Cerebellar cortex (tissue), 1 donor: ENCODE measurements around the gene APH1A.
"Not testable (repeated sequence)": the region's sequence is repeated elsewhere in the genome, so short reads cannot be mapped to it uniquely, and the experiment has no call there.

ENCODE experiments used
- DNase-seq: peaks from one replicate; pipeline ENCODE4 v3.0.0-alpha.2; 2015; ENCODE audit warnings: low spot score

APH1A gene

GRCh38 chr1:150268705-150269403 lies at the start of gene APH1A:
APH1A (minus strand) TSS chr1:150269016; CDS start chr1:150268810, 206 bp downstream.
- DNase-seq, result peak; percentile 99

- not testable (repeated sequence) for DNase-seq
Measured at GRCh38 chr1:150314691-150315090, 45.9 kb upstream of the APH1A start.

DNA sequence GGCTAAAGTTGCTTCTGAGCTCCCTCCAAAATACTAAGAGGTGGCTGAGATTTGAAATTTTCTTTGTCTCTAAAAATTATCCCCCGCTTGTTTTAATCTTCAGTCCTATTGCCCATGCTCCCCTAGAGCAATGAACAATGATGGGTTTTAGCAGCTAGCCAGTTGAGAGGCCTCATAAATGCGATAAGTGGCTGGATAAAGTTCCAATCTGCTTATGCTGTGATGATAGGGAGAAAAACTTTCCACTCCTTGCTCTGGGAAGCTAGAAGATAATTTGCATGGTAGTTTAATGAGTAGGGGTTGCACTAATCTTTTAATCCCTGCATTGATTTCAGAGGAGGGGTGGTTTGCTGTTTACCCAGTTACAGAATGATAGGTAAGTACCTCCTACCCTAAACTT lies 42.9 kb upstream of the APH1A start:
- DNase-seq, result no peak

DNA sequence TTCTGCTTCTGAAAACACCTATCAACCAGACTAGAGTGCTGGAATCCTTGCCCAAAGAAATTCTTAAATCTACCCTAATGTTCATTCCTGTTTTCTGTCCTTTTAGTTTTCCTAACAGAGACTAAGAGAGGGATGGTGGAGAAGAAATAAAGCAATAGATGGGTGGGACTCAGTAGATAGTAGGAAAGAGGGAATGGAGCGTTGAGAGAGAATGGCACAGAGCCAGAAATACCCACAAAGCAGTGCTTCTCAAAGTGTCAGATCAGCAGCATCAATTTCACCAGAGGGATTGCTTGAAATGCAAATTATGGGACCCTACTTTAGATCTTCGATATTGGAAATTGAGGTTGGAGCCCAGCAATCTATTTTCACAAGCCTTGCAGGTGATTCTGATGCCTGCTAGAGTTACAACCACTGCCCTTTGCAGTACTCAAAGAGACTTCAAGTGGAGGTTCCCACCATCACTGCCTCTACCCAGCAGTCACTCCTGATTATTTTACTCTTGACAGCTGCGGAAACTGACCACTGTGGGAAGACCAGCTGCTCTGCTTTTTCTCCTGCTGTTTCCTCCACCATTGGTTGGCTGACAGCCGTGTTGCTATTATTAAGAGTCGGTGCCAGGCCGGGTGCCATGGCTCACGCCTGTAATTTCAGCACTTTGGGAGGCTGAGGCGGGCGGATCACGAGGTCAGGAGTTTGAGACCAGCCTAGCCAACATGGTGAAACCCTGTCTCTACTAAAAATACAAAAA lies 41.1 kb upstream of the APH1A start:
- no peak for DNase-seq

- DNase-seq, result not testable (repeated sequence)
Measured at GRCh38 chr1:150308585-150308984, 39.8 kb upstream of the APH1A start.

DNA sequence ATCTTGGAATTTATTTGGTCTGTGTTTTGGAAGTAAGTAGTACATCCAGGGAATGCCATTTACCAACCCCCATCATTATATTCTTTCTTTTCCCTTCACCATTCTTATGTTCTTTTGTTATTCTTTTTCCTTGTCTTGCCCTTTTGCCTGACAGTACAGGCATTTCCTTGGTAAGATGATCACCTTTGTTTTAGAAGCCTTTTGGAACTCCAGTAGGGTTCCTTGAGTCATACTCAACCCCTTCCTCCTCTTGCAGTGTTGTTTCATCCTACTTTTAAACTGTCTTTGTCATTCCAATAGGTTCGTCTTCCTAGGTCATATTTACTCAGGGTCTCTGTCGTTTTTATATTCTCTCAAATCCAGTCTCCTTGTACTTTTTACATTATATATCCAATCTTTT lies 34.1 kb upstream of the APH1A start:
- DNase-seq, result no peak

DNA sequence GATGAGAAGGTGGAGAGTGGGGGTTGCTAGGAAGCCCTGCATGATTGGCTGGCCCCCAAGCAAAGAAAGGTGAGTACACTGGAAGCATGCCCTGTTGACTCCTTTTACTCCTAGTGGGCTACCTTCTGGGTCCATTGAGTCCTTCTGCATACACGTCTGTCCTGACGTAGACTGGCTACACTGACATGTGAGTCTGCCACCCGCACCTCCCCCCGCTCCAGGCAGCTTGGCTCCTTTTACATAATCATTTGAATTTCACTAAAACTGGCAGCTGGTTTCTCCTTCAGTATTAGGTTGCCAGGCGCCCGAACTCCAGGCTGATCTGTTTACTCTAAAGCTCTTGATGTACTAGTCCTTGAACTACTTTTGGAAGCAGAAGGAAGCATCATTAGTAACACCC lies 33.5 kb upstream of the APH1A start:
- DNase-seq, result peak; percentile 29

GRCh38 chr1:150299716-150300115 lies 30.9 kb upstream of the APH1A start:
- no peak for DNase-seq

DNA sequence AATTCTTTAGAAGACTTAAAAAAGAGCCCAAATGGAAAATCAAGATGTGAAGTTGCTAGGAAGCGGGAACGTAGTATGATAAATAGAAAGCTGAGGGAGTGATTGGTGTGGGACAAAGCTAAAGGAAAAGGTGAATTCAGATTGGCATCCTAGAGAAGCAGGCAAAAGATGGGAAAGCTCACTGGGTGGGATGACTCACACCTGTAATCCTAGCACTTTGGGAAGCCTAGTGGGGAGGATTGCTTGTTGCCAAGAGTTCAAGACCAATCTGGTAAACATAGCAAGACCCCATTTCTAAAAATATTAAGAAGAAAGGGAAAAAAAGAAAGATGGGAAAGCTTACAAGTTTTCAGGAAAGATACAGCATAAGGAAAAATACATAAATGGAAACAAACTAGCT lies 26.7 kb upstream of the APH1A start:
- no peak for DNase-seq

- DNase-seq, result peak; percentile 97
Measured at GRCh38 chr1:150293433-150294253, 24.8 kb upstream of the APH1A start, which contains the start of gene MRPS21. MRPS21 (plus strand) TSS chr1:150293861; CDS start chr1:150294367, 506 bp downstream.

GRCh38 chr1:150288822-150289221 lies 20.0 kb upstream of the APH1A start:
- DNase-seq, result no peak

- DNase-seq, result no peak
Measured at GRCh38 chr1:150288382-150288781, 19.6 kb upstream of the APH1A start.

GRCh38 chr1:150283260-150283659 lies 14.4 kb upstream of the APH1A start:
- DNase-seq, result no peak

DNA sequence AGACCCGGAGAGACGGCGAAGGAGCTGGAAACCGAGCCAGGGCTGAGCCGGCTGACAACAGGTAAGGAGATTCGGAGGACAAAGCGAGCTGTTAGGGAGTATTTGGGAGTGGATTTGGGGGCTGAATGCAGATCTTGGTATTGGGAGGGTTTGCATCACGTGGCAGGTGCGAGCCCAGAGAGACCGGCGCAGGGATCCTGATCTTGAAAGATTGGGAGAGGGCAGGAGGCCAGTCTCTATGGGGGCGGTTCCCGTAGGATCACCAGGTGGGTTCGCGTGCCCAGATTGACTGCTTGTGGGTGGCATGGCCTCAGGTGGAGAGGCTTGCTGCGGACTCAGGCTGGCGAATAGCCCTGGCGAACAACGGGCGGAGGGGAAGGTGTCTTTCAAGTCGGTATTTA lies 13.7 kb upstream of the APH1A start:
- DNase-seq, result no peak

DNA sequence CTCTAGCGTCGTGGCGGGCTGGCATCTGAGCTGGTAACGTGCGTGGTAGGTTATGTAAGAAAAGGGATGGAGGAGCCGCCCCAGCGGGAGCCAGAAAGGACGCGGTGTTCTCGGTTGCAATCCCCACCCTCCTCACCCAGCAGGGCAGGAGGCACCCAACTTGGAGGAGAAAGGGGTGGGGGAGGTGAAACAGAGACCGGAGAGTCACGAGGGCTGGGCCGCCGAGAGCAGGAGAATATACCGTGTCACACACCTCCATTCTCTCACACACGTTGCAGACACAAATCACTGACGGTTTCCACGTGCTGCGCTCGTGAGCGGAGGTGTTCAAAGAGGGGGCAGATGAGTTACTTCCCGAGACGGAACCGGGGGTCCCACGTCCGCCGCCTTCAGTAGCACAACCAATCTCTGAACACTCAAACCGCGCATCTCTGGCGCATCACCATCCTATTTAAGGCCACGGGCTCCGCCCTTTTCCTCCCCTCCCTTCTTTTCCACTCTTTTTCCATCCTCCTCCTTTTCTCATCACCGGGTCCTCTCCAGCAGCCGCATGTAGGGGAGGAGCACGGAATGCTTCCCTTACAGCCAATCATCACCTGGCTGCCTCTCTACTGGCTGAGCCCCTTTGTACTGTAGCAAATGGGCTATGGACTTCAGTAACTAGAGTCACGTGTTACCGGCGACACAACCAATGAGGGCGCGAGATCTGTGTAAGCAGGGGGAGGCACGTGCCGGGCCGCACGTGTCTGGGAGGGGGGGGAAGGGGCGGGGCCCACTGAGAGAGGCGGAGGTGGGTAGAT lies 13.1 kb upstream of the APH1A start, which contains the start of gene CIART:
Gene CIART (plus strand): TSS at position 797 of the 800 bp plus-strand sequence. CDS start 714 bp downstream, outside the sequence.
- peak; percentile 100 for DNase-seq

- peak; percentile 88 for DNase-seq
Measured at GRCh38 chr1:150281221-150281757, 12.5 kb upstream of the APH1A start.

DNA sequence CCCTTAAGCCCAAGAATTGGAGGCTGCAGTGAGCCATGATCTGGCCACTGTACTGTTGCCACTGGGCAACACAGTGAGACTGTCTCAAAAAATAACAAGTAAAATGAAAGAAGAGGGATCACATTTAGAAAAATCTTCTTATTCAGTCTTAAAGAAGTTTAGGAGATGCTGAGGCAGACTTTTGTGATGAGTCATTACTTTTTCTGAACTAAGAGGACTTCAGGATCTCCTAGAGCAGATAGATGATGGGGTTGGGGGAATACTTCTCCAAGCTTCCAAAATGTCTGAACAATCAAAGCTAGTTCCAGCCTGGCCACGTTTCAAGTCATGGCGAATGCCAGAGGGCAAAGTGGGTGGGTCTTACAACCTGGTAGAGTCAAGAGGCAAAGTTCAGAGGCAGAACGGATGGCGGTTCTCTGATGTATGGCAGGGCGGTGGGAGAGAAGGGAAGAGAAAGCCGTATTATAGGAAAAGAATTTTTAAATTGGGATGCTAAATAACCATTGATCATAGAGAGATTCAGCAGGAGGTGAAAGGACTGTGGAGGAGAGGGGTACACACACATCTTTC lies 11.4 kb upstream of the APH1A start:
- DNase-seq, result no peak

DNA sequence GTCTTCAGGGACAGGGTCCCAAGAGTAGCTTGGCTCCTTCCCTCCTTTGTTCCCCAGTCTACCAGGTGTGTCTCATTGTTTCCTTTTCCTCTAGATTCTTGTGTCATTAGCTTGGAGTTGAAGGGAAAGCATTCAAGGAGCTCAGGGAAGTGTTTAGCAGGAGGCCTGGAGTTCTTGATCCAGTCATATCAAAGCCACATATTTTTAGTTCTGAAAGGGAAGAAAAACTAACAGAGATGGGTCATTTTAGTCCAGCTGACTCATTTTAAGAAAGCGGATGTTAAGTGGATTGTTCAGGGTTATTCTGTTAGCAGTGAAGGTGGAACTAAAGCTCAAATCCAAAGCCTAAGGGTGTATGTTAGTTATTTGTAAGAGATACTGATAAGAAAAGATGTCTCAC lies 4.5 kb upstream of the APH1A start:
- no peak for DNase-seq

DNA sequence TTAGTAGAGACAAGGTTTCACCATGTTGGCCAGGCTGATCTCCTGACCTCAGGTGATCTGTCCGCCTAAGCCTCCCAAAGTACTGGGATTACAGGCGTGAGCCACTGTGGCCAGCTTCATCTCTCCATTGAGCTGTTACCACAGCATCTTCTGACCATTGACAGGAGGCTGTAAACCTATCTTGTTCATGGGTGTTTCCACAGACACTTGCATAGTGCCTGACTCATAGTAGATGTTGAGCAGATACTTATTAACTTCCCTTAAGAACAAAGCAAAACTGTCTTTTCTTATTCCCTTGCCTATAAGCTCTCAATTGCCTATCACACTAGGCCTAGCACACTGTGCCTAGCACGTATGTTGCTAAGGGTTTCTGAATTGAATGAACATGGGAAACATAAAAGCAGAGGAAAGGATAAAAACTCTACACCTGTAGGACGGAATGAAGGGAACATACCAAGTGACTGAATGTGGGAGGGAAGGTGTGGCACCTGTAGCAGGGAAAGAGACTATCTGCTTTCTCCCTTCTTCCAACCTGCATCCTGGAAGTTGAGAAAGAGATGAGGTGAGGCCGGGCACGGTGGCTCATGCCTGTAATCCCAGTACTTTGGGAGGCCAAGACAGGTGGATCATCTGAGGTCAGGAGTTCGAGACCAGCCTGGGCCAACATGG lies 2.6 kb upstream of the APH1A start:
- no peak for DNase-seq

GRCh38 chr1:150269451-150269850 lies 635 bp upstream of the APH1A start:
- no peak for DNase-seq
